WERI-Rb-1 (cell line): ENCODE measurements around the gene AFF1.

Experiments
- DNase-seq: peaks from one replicate; pipeline ENCODE4 v3.0.0-alpha.2; 2020
- H3K27ac ChIP-seq: fragments of 250-450 bp; sonication (Bioruptor Pico); 2 replicates; pipeline ENCODE4 v1.5.1; 2020; ENCODE audit warnings: mild to moderate bottlenecking, moderate library complexity
- H3K27me3 ChIP-seq: fragments of 250-450 bp; sonication (Bioruptor Pico); 2 replicates; pipeline ENCODE4 v1.5.1; 2021; ENCODE audit warnings: mild to moderate bottlenecking, low read depth, moderate library complexity; ENCODE audit not compliant: insufficient read depth, severe bottlenecking
- H3K36me3 ChIP-seq: fragments of 250-450 bp; sonication (Bioruptor Pico); 2 replicates; pipeline ENCODE4 v1.5.1; 2020; ENCODE audit warnings: mild to moderate bottlenecking, moderate library complexity
- H3K4me3 ChIP-seq: 2 replicates; pipeline ENCODE4 v1.5.1; 2011; ENCODE audit warnings: low read depth, mild to moderate bottlenecking, control low read depth, low read length
- H3K9me3 ChIP-seq: fragments of 250-450 bp; sonication (Bioruptor Pico); 2 replicates; pipeline ENCODE4 v1.5.1; 2021; ENCODE audit warnings: mild to moderate bottlenecking, moderate library complexity; ENCODE audit not compliant: severe bottlenecking
- TF ChIP-seq, protein P1 (sequence below): IDR thresholded peaks from 2 replicates; pipeline ENCODE4 v1.5.1; 2011; ENCODE audit warnings: low read depth, mild to moderate bottlenecking, control low read depth, inconsistent platforms, low read length

The AFF1 gene

GRCh38 chr4:86908251-86908657 is 26.6 kb upstream of the AFF1 start:
- TF ChIP-seq, protein P1, sequence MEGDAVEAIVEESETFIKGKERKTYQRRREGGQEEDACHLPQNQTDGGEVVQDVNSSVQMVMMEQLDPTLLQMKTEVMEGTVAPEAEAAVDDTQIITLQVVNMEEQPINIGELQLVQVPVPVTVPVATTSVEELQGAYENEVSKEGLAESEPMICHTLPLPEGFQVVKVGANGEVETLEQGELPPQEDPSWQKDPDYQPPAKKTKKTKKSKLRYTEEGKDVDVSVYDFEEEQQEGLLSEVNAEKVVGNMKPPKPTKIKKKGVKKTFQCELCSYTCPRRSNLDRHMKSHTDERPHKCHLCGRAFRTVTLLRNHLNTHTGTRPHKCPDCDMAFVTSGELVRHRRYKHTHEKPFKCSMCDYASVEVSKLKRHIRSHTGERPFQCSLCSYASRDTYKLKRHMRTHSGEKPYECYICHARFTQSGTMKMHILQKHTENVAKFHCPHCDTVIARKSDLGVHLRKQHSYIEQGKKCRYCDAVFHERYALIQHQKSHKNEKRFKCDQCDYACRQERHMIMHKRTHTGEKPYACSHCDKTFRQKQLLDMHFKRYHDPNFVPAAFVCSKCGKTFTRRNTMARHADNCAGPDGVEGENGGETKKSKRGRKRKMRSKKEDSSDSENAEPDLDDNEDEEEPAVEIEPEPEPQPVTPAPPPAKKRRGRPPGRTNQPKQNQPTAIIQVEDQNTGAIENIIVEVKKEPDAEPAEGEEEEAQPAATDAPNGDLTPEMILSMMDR = no peak
- H3K36me3 ChIP-seq = no peaks in the 10 kb centered on the region
- DNase-seq = no peak
- no peak overlapping the region for H3K27ac ChIP-seq
- H3K9me3 ChIP-seq = no peaks in the 10 kb centered on the region
- no peak overlapping the region for H3K4me3 ChIP-seq
- no peaks in the 10 kb centered on the region for H3K27me3 ChIP-seq

DNA sequence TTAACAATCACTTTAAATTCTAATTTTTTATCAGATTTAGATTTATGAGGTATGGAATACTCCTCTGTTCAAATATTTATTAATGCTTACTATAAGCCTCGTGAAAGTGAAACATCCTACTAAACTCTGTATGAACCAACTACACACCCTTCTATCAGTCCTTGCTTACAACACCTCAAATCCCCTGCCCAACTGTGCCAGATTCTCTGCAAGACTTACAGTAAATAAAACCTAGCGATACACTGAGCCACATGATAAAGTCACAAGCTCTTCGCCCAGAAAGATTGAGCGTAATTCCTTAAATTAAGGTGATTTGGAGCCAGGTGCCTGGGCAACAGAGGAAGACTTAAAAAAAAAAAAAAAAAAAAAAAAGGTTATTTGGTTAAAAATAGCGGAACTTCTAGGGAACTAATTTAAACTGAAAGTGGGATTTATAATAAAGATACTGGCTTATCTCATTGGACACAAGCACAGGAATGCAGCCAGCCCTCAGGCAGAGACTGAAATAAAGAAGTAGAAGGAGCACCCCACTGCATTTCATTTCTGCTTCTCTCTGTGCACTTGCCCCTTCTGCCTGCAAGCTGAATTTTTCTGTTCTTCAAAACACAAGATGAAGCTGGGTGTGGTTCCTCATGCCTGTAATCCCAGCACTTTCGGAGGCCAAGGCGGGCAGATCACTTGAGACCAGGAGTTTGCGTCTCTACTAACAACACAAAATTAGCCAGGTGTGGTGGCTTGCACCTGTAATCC is 25.1 kb upstream of the AFF1 start:
- TF ChIP-seq, protein P1 = no peak
- Histone ChIP-seq H3K9me3 (no peaks in the 10 kb centered on the region), H3K4me3 (no peak overlapping the region), H3K27ac (no peak overlapping the region), H3K36me3 (no peaks in the 10 kb centered on the region), H3K27me3 (no peaks in the 10 kb centered on the region)
- no peak for DNase-seq

DNA sequence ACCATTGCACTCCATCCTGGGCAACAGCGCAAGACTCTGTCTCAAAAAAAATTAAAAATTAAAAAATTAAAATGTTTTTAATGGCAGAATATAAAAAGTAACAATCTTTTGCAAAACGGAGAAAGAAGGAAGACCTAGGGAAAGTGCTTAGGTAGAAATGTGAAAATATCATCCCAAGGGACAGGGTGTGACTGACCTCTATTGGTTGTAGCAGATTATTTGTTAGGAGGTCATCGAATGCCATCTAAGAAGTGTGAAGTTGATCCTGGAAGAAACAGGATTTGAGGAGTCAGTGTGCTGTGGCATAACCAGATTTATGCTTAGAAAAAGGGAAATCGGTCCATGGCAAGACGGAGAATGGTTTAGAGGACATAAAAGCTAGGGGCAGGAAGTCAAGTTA is 24.4 kb upstream of the AFF1 start:
- Histone ChIP-seq H3K27ac (no peak overlapping the region), H3K9me3 (no peaks in the 10 kb centered on the region), H3K4me3 (no peak overlapping the region), H3K27me3 (no peaks in the 10 kb centered on the region), H3K36me3 (no peaks in the 10 kb centered on the region)
- TF ChIP-seq, protein P1 = no peak
- no peak for DNase-seq

GRCh38 chr4:86910820-86911684 is 23.8 kb upstream of the AFF1 start:
- H3K27ac ChIP-seq = no peak overlapping the region
- DNase-seq = no peak

GRCh38 chr4:86916392-86916791 is 18.4 kb upstream of the AFF1 start:
- no peak for DNase-seq
- Histone ChIP-seq H3K4me3 (no peak overlapping the region), H3K36me3 (no peaks in the 10 kb centered on the region), H3K27me3 (no peaks in the 10 kb centered on the region), H3K27ac (no peak overlapping the region), H3K9me3 (no peaks in the 10 kb centered on the region)
- TF ChIP-seq, protein P1 = no peak

More at GRCh38 chr4:86910820-86911684, 23.8 kb upstream of the AFF1 start:
- Histone ChIP-seq H3K4me3 (no peak overlapping the region), H3K36me3 (no peaks in the 10 kb centered on the region), H3K27me3 (no peaks in the 10 kb centered on the region), H3K9me3 (no peaks in the 10 kb centered on the region)
- TF ChIP-seq, protein P1 = no peak
